Fibroblast of lung (primary cell): ENCODE results near the gene FAM83B. TPM values are rescaled to one million over a fixed set of nuclear protein-coding genes. Genes with fewer than 3 reads are reported as not detected.
"Not testable (repeated sequence)": the region's sequence is repeated elsewhere in the genome, so short reads cannot be mapped to it uniquely, and the experiment has no call there.

ENCODE experiments used
- DNase-seq, 2 donors: peaks; one replicate each; pipeline versions ENCODE4 v3.0.0 to v3.0.0-alpha.2; 2010; ENCODE audit warnings: low read depth in 2 of 2
- H2AFZ ChIP-seq: 2 replicates; pipeline ENCODE4 v1.5.1; 2012; ENCODE audit warnings: low read length, control low read depth, inconsistent platforms
- H3K27ac ChIP-seq: 2 replicates; pipeline ENCODE4 v1.5.1; 2011; ENCODE audit warnings: low read length, control low read depth; ENCODE audit not compliant: insufficient read depth
- H3K27me3 ChIP-seq: 2 replicates; pipeline ENCODE4 v1.5.1; 2011; ENCODE audit warnings: mild to moderate bottlenecking, low read length; ENCODE audit not compliant: control insufficient read depth, insufficient read depth
- H3K36me3 ChIP-seq: 2 replicates; pipeline ENCODE4 v1.5.1; 2011; ENCODE audit warnings: low read length; ENCODE audit not compliant: control insufficient read depth, insufficient read depth
- H3K4me1 ChIP-seq: 2 replicates; pipeline ENCODE4 v1.5.1; 2011; ENCODE audit warnings: low read length; ENCODE audit not compliant: control insufficient read depth, insufficient read depth; ENCODE audit errors: extremely low read depth
- H3K4me2 ChIP-seq: 2 replicates; pipeline ENCODE4 v1.5.1; 2011; ENCODE audit warnings: low read length, control low read depth; ENCODE audit not compliant: insufficient read depth; ENCODE audit errors: extremely low read depth
- H3K4me3 ChIP-seq, 4 experiments: fragments of 200-600 bp in 1 of 4; sonication (generic) in 1 of 4; replicated peaks in 1 of 4; 2 replicates each; pipeline ENCODE4 v1.5.1; 2011 to 2016; ENCODE audit warnings: low read length in 4 of 4, low read depth in 3 of 4, mild to moderate bottlenecking in 3 of 4, control low read depth in 2 of 4, inconsistent platforms in 1 of 4, mixed read lengths in 1 of 4; ENCODE audit not compliant: insufficient read depth in 1 of 4; ENCODE audit errors: control extremely low read depth in 1 of 4
- H3K79me2 ChIP-seq: 2 replicates; pipeline ENCODE4 v1.5.1; 2012; ENCODE audit warnings: mild to moderate bottlenecking, low read length, inconsistent platforms; ENCODE audit not compliant: control insufficient read depth, insufficient read depth
- H3K9ac ChIP-seq: 2 replicates; pipeline ENCODE4 v1.5.1; 2011; ENCODE audit warnings: mild to moderate bottlenecking, low read length, control low read depth; ENCODE audit not compliant: insufficient read depth
- H3K9me3 ChIP-seq: 2 replicates; pipeline ENCODE4 v1.5.1; 2012; ENCODE audit warnings: low read depth, low read length; ENCODE audit not compliant: control insufficient read depth, insufficient read depth
- H4K20me1 ChIP-seq: 2 replicates; pipeline ENCODE4 v1.5.1; 2011; ENCODE audit warnings: low read length; ENCODE audit not compliant: control insufficient read depth, insufficient read depth; ENCODE audit errors: extremely low read depth
- CTCF ChIP-seq, 2 donors: IDR thresholded peaks in 1 of 2; conservative IDR thresholded peaks in 1 of 2; 1 replicate in 1 of 2; 2 replicates in 1 of 2; pipeline ENCODE4 v1.5.1; 2011 to 2012; ENCODE audit warnings: low read length in 2 of 2, control low read depth in 1 of 2, inconsistent platforms in 1 of 2, low read depth in 1 of 2, mild to moderate bottlenecking in 1 of 2
- EZH2 ChIP-seq: IDR thresholded peaks from 2 replicates; pipeline ENCODE4 v1.5.1; 2012; ENCODE audit warnings: low read length, control low read depth, mild to moderate bottlenecking; ENCODE audit errors: missing control alignments
- polyA plus RNA-seq, 2 donors: library from polyadenylated mRNA; depleted of rRNA in 1 of 2; stranded (reverse) in 1 of 2; unstranded in 1 of 2; fragments of >200 nt; gene quantifications; 2 replicates each; pipeline ENCODE4 v1.2.1, GENCODE V29; 2011 to 2012; ENCODE audit warnings: missing spikeins in 1 of 2
- total RNA-seq: library from RNA; depleted of rRNA; stranded (reverse); fragments of >200 nt; gene quantifications from 2 replicates; pipeline ENCODE4 v1.2.1, GENCODE V29; 2014

The FAM83B gene
- total and polyA plus RNA-seq, 2 donors (not counting 1 experiment from before 2014, with no cell fraction given), result under 0.01 TPM; not detected in 1

GRCh38 chr6:54971825-54972224 lies 125.3 kb downstream of the FAM83B start:
- no peak for DNase-seq
- no peaks in the 10 kb centered on the region for H3K27me3 ChIP-seq
- no peak for TF ChIP-seq CTCF (conservative IDR thresholded peaks at IDR 0.05 in 1 of 2, IDR thresholded peaks at IDR 0.05 in 1 of 2; ENCODE audit: low read depth in 1 of 2, low read length in 2 of 2)
- no peak for TF ChIP-seq EZH2

GRCh38 chr6:54979161-54979560 lies 132.6 kb downstream of the FAM83B start:
- not testable (repeated sequence) for H3K4me1 ChIP-seq, H3K4me2 ChIP-seq, H3K36me3 ChIP-seq, H2AFZ ChIP-seq, H3K9ac ChIP-seq, H3K9me3 ChIP-seq, H3K4me3 ChIP-seq, H3K27ac ChIP-seq, H4K20me1 ChIP-seq, H3K79me2 ChIP-seq, H3K27me3 ChIP-seq, DNase-seq

More at GRCh38 chr6:54971825-54972224, 125.3 kb downstream of the FAM83B start:
- Histone ChIP-seq H3K4me3 (no peak overlapping the region), H3K27ac (no peak overlapping the region), H2AFZ (no peak overlapping the region), H3K4me2 (no peak overlapping the region), H4K20me1 (no peaks in the 10 kb centered on the region), H3K36me3 (no peaks in the 10 kb centered on the region), H3K9ac (no peak overlapping the region), H3K79me2 (no peaks in the 10 kb centered on the region), H3K9me3 (no peaks in the 10 kb centered on the region), H3K4me1 (no peaks in the 10 kb centered on the region)

GRCh38 chr6:54980511-54981275 lies 134.1 kb downstream of the FAM83B start:
- Histone ChIP-seq H3K9ac (no peak overlapping the region), H3K36me3 (no peaks in the 10 kb centered on the region), H3K79me2 (no peaks in the 10 kb centered on the region), H3K27ac (no peak overlapping the region), H3K4me2 (no peak overlapping the region), H3K27me3 (no peaks in the 10 kb centered on the region), H3K9me3 (no peaks in the 10 kb centered on the region), H4K20me1 (no peaks in the 10 kb centered on the region), H3K4me3 (no peak overlapping the region), H2AFZ (no peak overlapping the region), H3K4me1 (peaks cover 2% of the 10 kb centered on the region)
- peak; percentile 83 to 98 for DNase-seq
- TF ChIP-seq CTCF (conservative IDR thresholded peaks at IDR 0.05 in 1 of 2, IDR thresholded peaks at IDR 0.05 in 1 of 2; ENCODE audit: low read depth in 1 of 2, low read length in 2 of 2) (no peak), EZH2 (no peak)
